HuH-7.5 (cell line): Measurements from ENCODE around the gene ISL1.

Experiments used
- DNase-seq: peaks from one replicate; pipeline ENCODE4 v3.0.0; 2011; ENCODE audit warnings: low spot score

ISL1 gene

DNA sequence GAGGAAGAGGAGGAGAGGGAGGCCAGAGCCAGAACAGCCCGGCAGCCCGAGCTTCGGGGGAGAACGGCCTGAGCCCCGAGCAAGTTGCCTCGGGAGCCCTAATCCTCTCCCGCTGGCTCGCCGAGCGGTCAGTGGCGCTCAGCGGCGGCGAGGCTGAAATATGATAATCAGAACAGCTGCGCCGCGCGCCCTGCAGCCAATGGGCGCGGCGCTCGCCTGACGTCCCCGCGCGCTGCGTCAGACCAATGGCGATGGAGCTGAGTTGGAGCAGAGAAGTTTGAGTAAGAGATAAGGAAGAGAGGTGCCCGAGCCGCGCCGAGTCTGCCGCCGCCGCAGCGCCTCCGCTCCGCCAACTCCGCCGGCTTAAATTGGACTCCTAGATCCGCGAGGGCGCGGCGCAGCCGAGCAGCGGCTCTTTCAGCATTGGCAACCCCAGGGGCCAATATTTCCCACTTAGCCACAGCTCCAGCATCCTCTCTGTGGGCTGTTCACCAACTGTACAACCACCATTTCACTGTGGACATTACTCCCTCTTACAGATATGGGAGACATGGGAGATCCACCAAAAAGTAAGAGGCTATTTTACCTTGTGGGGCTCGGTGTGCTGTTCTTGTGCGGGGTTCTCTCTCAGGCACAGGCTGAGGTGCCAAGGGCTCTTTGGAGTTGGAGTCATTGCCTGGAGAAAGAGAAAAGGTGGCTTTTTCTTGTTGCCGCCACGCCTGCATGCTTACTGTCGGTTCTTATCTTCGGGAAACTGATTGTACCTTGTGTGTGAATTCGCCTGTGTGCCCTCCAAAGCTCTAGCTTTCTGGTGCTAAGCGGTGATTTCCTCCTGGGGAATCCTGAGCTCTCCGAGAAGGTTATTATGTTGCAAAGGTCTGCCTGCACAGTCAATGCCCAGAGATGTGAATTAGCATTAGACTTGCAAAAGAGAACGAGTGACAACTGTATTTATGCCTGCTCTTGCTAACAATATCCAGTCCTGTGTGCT is at the start of gene ISL1:
TSS of gene ISL1 (plus strand) at position 318 of the 991 bp plus-strand sequence. CDS start at position 542, 224 bp downstream.
- DNase-seq: peak; percentile 55

DNA sequence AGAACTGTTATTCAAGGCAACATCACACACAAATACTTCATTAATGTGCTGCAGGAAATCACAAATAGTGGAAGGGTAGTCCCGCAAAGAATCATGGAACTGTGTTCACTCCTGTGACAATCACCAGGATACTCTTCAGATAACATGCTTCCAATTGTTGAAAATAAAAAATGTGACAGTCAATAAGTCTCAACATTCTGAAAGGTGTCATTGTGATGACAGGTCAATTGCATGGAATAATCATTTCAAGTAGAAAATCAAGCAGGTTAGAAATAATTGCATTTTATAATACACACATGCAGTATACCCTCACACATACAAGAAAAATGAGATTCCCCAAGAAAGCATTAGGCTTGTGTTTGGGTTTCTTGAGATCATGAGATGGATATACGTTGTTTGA is 46.4 kb upstream of the ISL1 start:
- no peak for DNase-seq

DNA sequence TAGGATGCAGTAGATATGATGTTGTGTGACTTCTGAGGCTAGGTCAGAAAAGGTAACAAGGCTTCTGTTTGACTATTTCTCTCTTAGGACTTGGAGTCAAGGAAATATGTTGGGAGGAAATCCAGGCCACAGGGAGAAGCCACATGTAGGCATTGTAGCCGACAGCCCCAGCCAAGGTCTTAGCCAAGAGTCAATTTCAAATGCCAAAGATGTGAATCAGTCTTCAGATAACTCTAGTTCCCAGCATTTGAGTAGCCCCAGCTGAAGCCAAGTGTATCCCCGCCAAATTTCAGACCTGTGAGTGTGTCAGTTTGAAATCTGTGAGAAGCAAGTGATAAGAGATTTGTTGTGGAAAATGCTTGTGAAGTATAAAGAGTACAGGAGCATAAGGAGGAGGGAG is 38.1 kb upstream of the ISL1 start:
- no peak for DNase-seq

DNA sequence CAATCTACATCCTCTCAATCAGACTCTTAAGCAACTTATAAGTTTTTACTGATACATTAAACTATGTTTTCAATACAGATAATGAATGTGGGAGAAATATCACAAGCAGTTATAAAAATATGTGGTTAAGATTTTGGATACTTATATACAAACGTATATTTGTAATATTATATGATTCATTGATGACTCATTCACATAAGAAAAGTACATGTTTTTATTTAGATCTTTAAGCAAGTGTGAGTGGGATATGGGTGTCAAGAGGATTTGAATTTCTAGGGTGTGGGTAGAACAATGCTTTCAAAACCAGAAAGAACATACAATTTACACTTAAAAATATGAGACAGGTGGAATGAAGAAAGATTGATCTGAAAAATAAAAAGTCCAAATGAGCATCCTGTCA is 36.1 kb upstream of the ISL1 start:
- DNase-seq: no peak

DNA sequence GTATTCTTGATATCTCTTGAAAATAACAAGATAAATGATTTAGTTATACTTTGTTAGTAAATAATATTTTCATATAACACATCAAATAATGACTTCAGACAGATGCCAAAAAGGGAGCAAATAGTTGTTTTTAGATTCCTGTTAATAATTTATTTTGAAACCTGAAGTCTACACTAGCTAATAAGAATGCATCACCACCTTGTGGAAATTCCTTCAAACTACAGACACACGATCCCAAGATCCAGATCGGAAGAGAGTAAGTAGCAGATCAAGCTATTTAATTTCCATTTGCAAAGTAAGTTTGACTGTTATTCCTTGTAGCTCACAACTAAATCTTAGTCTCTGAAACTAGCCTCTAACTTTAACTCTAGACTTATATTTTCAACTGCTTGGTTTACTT is 35.5 kb upstream of the ISL1 start:
- no peak for DNase-seq

DNA sequence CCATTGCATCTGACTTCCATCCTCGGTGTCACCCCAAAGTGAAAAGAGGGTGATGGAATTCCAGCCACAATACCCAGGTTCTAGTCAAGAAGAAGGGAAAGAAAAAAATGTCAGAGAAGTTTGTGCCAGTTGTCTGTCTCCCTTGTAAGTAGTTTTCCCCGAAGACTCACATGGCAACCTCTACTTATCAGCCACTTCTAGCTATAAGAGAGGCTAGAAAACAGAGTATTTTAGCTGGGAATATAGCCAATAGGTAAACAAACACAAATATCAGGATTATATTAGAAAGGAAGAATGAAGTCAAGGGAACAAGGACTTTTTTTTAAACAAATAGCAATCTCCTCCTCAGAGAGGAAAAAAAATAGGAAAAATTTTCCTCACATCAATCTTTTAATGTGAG is 12.2 kb upstream of the ISL1 start:
- DNase-seq: no peak

DNA sequence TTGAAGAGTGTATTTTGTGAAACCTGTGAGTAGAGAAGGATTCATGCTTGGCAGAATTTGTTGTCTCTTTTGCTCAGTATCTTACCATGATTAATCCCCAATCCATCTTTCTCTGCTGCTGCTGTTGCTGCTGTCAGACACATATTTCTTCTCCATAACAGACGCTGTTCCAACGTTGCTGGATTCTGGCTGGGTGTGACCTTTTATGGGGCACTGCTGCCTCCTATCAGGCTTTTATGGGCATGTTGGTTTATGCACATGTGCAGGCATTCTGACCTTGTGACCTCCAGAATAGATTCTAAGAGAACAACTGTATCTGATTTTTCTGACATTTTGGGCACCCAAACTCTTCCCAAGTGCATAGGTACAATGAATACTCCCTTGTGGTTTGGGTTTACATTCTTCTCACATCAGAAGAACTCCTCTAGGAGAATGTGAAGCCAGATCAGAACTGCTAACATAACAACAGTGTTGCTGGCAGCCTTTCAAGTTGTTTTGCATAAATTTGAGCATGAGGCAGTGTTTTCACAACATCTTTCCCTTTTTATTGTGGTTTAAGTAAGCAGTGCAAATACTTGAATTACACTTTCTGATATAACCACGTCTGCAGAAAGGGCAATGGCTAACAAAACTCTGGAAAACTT is 9.2 kb upstream of the ISL1 start:
- no peak for DNase-seq

DNA sequence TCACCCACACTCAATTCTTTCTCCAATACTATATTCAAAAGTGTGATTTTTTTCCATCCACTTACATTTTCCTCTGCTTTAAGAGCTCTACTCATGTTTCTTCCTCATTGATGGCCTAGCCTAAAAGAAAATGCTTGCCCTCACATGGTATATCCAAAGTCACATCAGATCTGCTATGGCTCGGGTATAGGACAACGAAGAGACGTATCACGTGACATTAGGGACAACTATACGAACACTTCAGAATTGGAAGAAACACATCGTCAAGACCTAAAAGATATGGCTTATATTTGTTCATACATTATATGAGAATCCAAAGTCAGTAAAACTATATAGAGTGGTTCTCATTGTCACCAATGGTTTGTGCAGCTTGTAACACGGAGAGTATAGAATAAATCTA is 8.2 kb upstream of the ISL1 start:
- no peak for DNase-seq

DNA sequence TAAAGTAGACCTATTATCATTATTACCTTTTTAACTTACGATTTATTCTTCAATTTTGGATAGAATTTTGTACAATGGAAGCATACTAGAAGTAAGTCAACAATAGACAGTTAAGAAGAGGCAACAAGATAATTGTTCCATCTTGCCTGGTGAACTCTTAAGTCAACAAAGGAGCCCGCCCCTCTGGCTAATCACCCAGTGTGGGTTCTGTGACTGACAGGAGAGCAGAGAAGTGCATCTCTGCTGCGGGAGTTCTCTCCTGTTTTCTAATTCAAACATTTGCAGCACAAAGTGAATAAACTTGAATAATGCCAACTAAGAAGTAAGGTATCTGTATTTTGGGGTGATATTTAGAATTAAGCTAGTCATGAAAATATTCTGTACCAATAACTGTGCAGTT is 6.7 kb upstream of the ISL1 start:
- DNase-seq: no peak

DNA sequence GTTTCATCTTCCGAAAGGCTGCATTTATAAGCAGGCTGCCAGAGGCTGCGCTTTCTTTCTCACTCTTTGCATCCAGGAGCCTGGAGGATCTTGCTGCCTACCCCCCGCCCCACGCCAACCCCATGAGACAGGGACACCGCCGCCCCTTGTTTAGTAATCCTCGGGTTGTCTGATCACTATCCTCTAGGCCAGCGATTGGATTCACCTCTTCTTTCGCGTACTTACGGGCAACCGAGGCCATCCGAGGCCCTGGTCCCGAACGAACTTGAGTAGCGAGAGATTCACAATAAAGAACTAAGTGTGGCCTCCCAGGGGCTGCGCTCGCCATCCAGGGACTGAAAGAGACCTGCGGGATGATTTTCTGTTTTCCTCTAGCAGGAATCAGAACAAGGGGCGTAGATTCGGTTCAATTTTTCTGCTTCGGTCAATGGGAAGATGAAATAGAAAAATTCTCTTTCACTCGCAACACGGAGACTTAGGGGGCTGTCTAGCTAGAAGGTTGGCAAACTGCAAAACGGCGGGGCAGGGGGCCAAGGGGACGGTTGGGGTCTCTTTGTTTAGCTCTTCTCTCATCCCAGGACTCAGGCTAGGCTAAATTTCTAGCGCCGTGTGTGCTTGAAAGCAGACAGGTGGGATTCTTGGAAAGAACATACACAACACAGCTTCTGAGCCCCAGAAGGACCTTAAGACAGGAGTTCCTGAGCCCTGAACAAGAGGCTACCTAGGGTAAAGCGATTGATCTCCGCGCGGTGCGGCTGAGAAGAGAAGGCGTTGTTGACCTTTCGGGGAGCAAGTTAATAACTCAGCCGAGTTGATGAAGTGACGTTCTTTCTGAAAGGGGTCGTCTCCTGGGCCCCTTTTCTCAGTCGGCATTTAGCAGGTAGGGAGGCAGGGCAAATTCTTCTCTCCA is 5.8 kb upstream of the ISL1 start:
- no peak for DNase-seq

DNA sequence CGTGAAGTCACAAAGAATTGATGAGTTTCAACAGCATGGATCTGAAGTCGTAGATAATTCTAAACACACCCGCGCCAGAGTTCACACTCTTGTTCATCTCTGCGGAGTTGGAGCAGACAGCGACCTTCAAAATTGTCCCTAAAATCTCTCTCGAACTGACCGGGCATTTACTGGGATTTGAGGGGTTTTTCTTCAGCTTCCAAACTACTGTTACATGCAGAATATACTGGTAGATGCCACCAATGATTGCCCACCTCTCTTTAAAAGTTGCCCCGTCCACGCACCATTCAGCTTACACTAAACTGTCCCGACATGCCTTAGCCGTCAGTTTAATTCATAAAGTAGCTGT is 5.2 kb upstream of the ISL1 start:
- no peak for DNase-seq

DNA sequence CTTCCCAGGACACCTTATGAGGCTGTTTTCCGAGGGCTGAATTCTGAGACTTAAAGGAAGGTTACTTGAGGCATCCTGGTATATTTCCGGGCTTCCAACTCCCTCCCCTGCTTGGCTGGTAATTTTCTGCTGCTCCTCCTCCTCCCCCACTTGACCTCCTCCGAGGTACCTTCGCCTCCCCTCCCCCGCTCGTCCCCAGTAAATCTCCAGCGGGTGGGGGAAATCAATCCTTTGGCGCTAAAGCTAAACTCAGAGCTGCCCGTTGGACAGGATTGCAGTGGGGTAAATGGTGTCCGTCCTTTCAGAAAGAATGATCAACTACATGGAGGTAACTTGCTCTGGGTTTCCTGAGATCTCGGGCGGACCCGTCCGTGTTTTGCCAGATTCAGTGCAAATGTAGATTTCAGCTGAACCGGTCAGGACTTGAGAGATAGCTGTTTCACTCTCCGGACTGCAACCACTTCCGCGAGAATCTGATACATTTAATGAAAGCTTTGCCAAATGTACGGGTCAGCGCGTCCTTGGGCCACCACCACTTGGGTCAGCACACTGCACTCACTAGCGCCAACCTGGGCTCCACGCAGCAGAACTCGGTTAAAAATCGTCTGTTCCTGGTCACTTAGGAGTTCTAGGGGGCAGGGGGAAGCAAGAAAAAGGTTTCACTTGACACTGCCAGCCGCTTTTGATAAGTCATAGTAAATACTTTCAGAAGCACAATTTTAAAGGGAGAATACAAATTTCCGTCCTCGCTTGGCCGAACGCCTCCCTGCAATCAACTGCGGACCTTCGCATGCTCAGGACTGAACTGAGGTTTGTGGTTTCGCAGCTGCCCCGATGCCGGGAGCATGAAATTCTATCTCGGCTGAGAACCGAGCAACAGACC is 4.6 kb upstream of the ISL1 start:
- no peak for DNase-seq

DNA sequence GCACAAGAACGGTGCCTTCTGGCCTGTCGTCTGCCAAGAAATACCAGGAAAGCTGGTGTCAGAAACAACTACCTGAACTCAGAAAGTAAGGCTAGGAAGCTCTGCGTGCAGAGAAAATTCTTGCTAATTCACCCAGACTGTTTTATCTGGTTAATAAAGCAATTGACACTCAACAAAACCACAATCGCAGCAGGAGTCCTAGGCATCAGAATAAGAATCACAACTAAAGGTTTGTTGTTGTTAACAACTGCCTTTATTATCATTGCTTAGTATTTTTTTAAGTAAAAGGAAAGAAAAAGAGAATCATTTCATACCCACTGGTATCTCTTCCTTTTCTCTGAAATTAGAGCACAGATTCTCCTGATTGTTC is 3.9 kb upstream of the ISL1 start:
- DNase-seq: no peak

DNA sequence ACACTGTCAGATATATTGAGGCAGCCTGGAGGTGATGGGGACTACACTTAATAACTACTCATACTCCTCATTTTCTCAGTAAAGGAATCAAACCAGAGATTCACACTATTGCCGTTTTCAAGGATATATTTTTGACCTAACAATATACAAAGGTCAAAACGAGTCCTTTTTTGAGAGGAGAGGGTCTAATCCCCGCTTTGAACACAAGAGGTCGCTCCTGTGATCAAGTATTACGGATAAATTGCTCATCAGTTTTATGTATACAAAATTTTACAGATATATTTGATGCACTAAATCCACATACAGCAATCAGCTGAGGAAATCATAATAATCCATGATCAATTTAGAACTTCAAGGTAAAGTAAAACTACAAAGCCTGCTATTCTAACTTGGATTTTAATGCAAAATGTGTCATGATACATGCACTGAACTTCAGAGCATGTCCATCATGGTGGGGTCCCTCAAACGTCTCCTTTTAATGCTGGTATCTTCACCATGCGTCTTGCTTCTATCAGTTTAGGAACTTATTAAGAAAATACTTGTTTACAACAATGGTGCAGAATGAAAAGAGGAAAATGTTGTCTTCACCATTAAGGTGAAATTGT is 2.5 kb upstream of the ISL1 start:
- DNase-seq: no peak

DNA sequence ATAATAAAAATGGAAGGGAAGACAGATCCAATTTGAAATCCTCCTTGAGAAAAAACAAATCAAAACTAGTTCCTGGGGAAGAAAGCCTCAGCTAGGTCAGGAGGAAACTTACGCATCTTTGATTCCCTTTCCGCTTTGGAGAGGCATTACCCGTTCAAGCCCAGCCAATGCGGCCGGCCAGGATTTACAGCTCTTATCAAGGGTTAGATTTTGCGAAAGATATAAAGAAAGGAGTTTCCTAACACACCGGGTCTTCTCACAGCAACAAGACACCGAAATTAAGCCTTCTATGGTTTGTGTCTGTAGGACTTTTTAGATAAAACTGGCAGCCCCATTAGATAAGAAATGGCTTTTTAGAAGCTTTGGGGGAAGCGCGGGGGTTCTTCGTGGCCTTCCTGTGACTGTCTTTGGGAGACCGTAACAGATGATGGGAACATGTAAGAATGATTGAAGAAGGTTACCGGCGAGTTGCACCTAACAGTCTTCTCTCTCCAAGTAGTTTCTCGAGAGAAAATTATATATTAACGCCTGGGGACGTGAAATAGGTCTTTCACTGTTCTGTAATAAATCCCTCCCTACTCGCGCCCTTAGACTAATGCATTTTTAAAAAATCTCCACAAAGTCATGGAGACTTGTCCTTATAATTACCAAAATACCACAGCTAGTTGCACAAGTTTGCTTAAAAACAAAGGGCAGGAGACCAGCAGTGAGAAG is 1.3 kb upstream of the ISL1 start:
- no peak for DNase-seq

DNA sequence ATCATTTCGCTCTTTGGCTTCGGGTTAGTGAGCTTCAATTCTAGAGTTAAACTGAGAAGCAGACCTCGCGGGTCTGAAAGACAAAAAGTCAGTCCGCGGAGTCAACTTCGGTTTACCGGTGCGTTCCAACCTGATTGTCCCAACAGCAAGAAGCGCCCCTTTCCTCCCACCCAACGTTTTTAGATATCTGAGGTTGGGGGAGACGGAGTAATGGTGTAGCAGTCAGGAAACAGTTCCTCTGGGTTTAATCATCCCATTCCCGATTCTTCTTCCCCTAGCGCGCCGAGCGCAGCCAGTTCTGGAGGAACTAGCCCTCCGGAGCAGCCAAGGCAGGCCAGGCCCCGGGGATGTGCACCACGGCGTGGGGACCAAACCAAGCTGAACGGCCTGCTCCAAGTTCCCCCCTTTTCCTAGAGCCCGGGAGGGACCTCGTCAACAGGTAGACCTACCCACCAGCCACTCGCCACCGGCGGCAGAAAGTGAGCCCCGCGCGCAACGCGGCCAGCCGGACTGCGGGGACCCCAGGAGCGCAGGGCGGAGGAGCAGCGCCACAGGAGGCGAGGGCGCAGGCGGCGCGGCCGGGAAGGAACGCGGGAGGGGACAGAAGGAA is 622 bp upstream of the ISL1 start:
- no peak for DNase-seq

DNA sequence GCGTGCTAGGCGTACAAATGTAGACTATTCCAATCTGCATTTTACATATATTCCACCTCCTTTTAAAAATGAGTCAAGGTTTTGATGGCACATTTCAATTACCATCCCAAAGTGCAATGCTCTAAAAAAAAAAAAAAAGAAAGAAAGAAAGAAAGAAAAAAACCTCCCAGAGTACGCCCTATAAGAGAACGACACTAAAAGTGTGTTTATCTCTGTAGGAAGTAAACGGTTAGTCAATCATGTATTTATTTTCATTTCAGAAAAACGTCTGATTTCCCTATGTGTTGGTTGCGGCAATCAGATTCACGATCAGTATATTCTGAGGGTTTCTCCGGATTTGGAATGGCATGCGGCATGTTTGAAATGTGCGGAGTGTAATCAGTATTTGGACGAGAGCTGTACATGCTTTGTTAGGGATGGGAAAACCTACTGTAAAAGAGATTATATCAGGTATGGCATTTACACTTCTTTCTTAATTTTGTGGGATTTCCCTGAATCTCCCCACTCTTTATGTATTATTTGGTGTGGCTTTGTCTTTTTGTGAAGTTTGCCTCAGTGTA is 1.1 kb downstream of the ISL1 start:
- no peak for DNase-seq

DNA sequence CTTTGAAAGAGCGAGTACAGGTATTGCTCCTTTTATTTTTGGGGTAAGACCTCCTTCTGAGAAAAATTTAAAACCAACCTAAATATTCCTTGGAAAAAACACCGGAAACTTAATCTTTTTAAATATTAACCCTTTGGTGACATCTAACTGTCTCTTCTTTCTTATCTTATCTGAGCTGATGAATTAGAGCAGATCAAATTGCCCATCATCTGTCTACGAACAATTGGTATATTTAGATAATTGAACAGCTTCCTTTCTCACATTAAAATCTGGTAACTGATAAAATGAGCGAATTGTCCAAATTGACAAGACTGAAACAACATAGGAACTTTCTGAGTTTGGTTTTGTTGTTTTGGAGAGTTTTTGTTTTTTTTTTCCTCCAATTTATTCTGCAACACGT is 2.0 kb downstream of the ISL1 start:
- no peak for DNase-seq
